HCT116 (cell line): ENCODE measurements around the gene EVI5L. TPM values are rescaled to one million over a fixed set of nuclear protein-coding genes. Genes with fewer than 3 reads are reported as not detected.

Source experiments
- ATAC-seq: fragments of 200-7000 bp; cut with Tn5 transposase; 2 replicates; pipeline ENCODE4 v1.9.1; 2020; ENCODE audit warnings: mild to moderate bottlenecking, moderate library complexity
- BruUV-seq: library from RNA; stranded (reverse); fragments of 400-500 nt; replicated peaks from 2 replicates; lab custom pipeline; 2021; lab: Mats Ljungman, UMichigan
- CTCF ChIA-PET: fragments of 300-600 bp; sonication (Branson Sonifier 250); formaldehyde crosslinking; loops from one replicate; lab custom pipeline; 2021; ENCODE audit warnings: antibody characterized with exemption; lab: Charles Lee
- POLR2A ChIA-PET: fragments of 300-600, 350-600 bp; sonication (Branson Sonifier 250); formaldehyde crosslinking; loops from one replicate; lab custom pipeline; 2021; ENCODE audit warnings: antibody characterized with exemption; lab: Charles Lee
- RAD21 ChIA-PET, 2 experiments: fragments of 300-600 bp; sonication (Branson Sonifier 250); formaldehyde crosslinking; loops; one replicate each; lab custom pipeline; 2023; ENCODE audit warnings: low total read pairs in 2 of 2; ENCODE audit not compliant: uncharacterized antibody in 2 of 2, unreplicated experiment in 2 of 2, low non-redundant PET in 1 of 2; lab: Charles Lee
- DNase-seq: peaks from one replicate; pipeline ENCODE4 v3.0.0-alpha.2; 2010; ENCODE audit warnings: low read depth, low spot score
- H2AFZ ChIP-seq: fragments of 200-600 bp; shearing (Covaris generic), sonication (generic); 2 replicates; pipeline ENCODE4 v1.6.1; 2017; ENCODE audit warnings: low read depth, mixed run types, mixed read lengths, antibody characterized with exemption, low read length; ENCODE audit not compliant: poor library complexity, severe bottlenecking
- H3K27ac ChIP-seq: 2 replicates; pipeline ENCODE4 v1.5.1; 2012; ENCODE audit warnings: low read depth, low read length
- H3K27me3 ChIP-seq: fragments of 200-600 bp; sonication (generic); 2 replicates; pipeline ENCODE4 v1.6.1; 2016; ENCODE audit warnings: mixed run types, low read length, mixed read lengths; ENCODE audit not compliant: insufficient read depth
- H3K36me3 ChIP-seq, 2 experiments: fragments of 200-500 bp in 1 of 2; fragments of 200-600 bp in 1 of 2; sonication (Bioruptor generic) in 1 of 2; sonication (generic) in 1 of 2; 2 replicates each; pipeline versions ENCODE4 v1.5.1 to v1.6.1; 2014 to 2016; ENCODE audit warnings: low read length in 2 of 2, inconsistent platforms in 1 of 2, mixed read lengths in 1 of 2, mixed run types in 1 of 2; ENCODE audit not compliant: insufficient read depth in 2 of 2, control insufficient read depth in 1 of 2
- H3K4me1 ChIP-seq, 2 experiments: fragments of 200-600 bp in 1 of 2; sonication (generic) in 1 of 2; 2 replicates each; pipeline versions ENCODE4 v1.5.1 to v1.6.1; 2012 to 2017; ENCODE audit warnings: low read length in 2 of 2, inconsistent platforms in 1 of 2, mild to moderate bottlenecking in 1 of 2, mixed read lengths in 1 of 2, mixed run types in 1 of 2, moderate library complexity in 1 of 2; ENCODE audit not compliant: insufficient read depth in 2 of 2, control insufficient read depth in 1 of 2
- H3K4me2 ChIP-seq: fragments of 200-600 bp; sonication (generic); 2 replicates; pipeline ENCODE4 v1.6.1; 2017; ENCODE audit warnings: mixed run types, low read length, mixed read lengths
- H3K4me3 ChIP-seq, 2 experiments: fragments of 200-600 bp in 1 of 2; sonication (generic) in 1 of 2; replicated peaks in 1 of 2; 2 replicates each; pipeline ENCODE4 v1.5.1; 2011 to 2016; ENCODE audit warnings: low read length in 2 of 2, control low read depth in 1 of 2, low read depth in 1 of 2, mild to moderate bottlenecking in 1 of 2, mixed read lengths in 1 of 2, mixed run types in 1 of 2
- H3K79me2 ChIP-seq: fragments of 200-600 bp; sonication (generic); 2 replicates; pipeline ENCODE4 v1.6.1; 2017; ENCODE audit warnings: mild to moderate bottlenecking, mixed run types, low read length, moderate library complexity, mixed read lengths; ENCODE audit not compliant: insufficient read depth
- H3K9ac ChIP-seq: fragments of 200-600 bp; sonication (generic); 2 replicates; pipeline ENCODE4 v1.6.1; 2016; ENCODE audit warnings: low read length, mixed read lengths
- H3K9me2 ChIP-seq: fragments of 200-600 bp; sonication (generic), shearing (Covaris generic); 2 replicates; pipeline ENCODE4 v1.6.1; 2017; ENCODE audit warnings: mixed run types, mild to moderate bottlenecking, moderate library complexity; ENCODE audit not compliant: insufficient read depth
- H3K9me3 ChIP-seq, 2 experiments: fragments of 200-500 bp in 1 of 2; fragments of 200-600 bp in 1 of 2; sonication (Bioruptor generic) in 1 of 2; sonication (generic) in 1 of 2; 2 replicates each; pipeline ENCODE4 v1.6.1; 2014 to 2017; ENCODE audit warnings: low read length in 2 of 2, mixed read lengths in 2 of 2, inconsistent platforms in 1 of 2, low read depth in 1 of 2, mild to moderate bottlenecking in 1 of 2, mixed run types in 1 of 2, moderate library complexity in 1 of 2; ENCODE audit not compliant: control insufficient read depth in 1 of 2, insufficient read depth in 1 of 2
- H4K20me1 ChIP-seq: fragments of 200-600 bp; sonication (generic), shearing (Covaris generic); 2 replicates; pipeline ENCODE4 v1.6.1; 2017; ENCODE audit warnings: mixed run types, mild to moderate bottlenecking, moderate library complexity; ENCODE audit not compliant: insufficient read depth
- CBX3 ChIP-seq: IDR thresholded peaks from 2 replicates; pipeline ENCODE4 v1.6.1; 2012; ENCODE audit warnings: low read depth
- EGR1 ChIP-seq: IDR thresholded peaks from 2 replicates; pipeline ENCODE4 v1.6.1; 2012; ENCODE audit warnings: low read depth
- ELF1 ChIP-seq: IDR thresholded peaks from 2 replicates; pipeline ENCODE4 v1.6.1; 2012; ENCODE audit warnings: low read depth, borderline replicate concordance
- EZH2 ChIP-seq: fragments of 200-600 bp; sonication (generic); IDR thresholded peaks from 2 replicates; pipeline ENCODE4 v1.6.1; 2017; ENCODE audit warnings: antibody characterized with exemption, mixed run types
- EZH2phosphoT487 ChIP-seq: fragments of 200-600 bp; IDR thresholded peaks from 2 replicates; pipeline ENCODE4 v1.6.1; 2018; ENCODE audit warnings: antibody characterized with exemption, borderline replicate concordance
- FOSL1 ChIP-seq: IDR thresholded peaks from 2 replicates; pipeline ENCODE4 v1.6.1; 2012; ENCODE audit warnings: low read depth
- JUND ChIP-seq: IDR thresholded peaks from 2 replicates; pipeline ENCODE4 v1.6.1; 2012
- POLR2A ChIP-seq: IDR thresholded peaks from 2 replicates; pipeline ENCODE4 v1.7.0; 2011; ENCODE audit warnings: borderline replicate concordance; ENCODE audit not compliant: insufficient read depth, insufficient read length; ENCODE audit errors: extremely low read depth
- POLR2AphosphoS5 ChIP-seq: IDR thresholded peaks from 2 replicates; pipeline ENCODE4 v1.6.1; 2011; ENCODE audit warnings: mild to moderate bottlenecking, low read depth, low read length, moderate library complexity
- SRF ChIP-seq: IDR thresholded peaks from 2 replicates; pipeline ENCODE4 v1.6.1; 2012; ENCODE audit warnings: low read depth
- TCF7L2 ChIP-seq: IDR thresholded peaks from 2 replicates; pipeline ENCODE4 v1.7.0; 2011; ENCODE audit warnings: borderline replicate concordance, inconsistent platforms; ENCODE audit not compliant: insufficient read depth, insufficient read length; ENCODE audit errors: extremely low read depth
- ZFX ChIP-seq: fragments of 450-650 bp; IDR thresholded peaks from 2 replicates; pipeline ENCODE4 v1.6.1; 2017
- ZNF274 ChIP-seq: fragments of 200-500 bp; sonication (Bioruptor generic); IDR thresholded peaks from 2 replicates; pipeline ENCODE4 v1.6.1; 2014; ENCODE audit warnings: mild to moderate bottlenecking, low read depth, low read length, inconsistent platforms
- intact Hi-C: fragments of 100-400 bp; cut with micrococcal nuclease; formaldehyde crosslinking; loops from 2 replicates; pipeline ENCODE4 v1.10.0; 2022
- total RNA-seq: library from RNA; stranded (reverse); gene quantifications from one replicate; pipeline ENCODE4 v1.2.1, GENCODE V29; 2021; ENCODE audit not compliant: unreplicated experiment
- TF ChIP-seq, protein P1 (sequence below): IDR thresholded peaks from 2 replicates; pipeline ENCODE4 v1.6.1; 2012
- TF ChIP-seq, protein P2 (sequence below): IDR thresholded peaks from 2 replicates; pipeline ENCODE4 v1.6.1; 2012; ENCODE audit warnings: low read depth

EVI5L gene
- total RNA-seq, 1 experiment from 2014 or later = 15.0 TPM

DNA sequence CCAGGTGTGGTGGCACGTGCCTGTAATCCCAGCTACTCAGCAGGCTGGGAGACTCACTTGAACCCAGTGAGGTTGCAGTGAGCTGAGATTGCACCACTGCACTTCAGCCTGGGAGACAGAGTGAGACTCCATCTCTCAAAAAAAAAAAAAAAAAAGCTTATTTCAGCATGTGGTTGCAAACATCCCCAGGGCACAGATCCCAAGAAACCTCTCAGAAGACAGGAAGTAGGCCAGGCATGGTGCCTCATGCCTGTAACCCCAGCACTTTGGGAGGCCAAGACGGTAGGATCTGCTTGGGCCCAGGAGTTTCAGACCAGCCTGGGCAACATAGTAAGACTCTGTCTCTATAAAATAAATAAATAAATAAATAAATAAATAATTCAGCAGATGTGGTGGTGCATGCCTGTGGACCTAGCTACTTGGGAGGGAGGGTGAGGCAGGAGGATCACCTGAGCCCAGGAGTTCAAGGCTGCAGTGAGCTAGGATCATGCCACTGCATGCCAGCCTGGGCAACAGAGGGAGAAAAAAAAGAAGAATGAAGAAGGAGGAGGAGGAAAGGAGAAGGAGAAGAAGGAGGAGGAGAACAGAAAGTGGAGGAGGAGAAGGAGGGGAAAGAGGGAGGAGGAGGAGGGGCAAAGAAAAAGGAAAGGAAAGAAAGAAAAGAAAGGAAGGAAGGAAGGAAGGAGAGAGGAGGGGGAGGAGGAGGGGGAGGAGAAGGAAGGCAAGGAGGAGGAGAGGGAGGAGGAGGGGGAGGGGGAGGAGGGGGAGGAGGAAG lies 54.0 kb downstream of the EVI5L start:
- ChIA-PET CTCF (interaction anchor here (0.6 to 2.0 kb wide), 3 partner anchors 15 to 530 kb away, joined by 3 to 9 read pairs (median 4); no protein-coding TSS in a partner anchor), RAD21 (no interaction called here), POLR2A (no interaction called here)
- no peak overlapping the region for H3K4me2 ChIP-seq
- H3K36me3 ChIP-seq = no peaks in the 10 kb centered on the region
- ATAC-seq = no peak
- H3K27ac ChIP-seq = no peak overlapping the region
- H3K9me2 ChIP-seq = no peaks in the 10 kb centered on the region
- intact Hi-C loops = no loop called here
- no peaks in the 10 kb centered on the region for H4K20me1 ChIP-seq
- no peak overlapping the region for H2AFZ ChIP-seq
- DNase-seq = no peak
- no peak overlapping the region for H3K4me3 ChIP-seq
- H3K4me1 ChIP-seq = peaks cover 13 to 32% of the 10 kb centered on the region in 2 experiments; a peak in 3 of 4 replicates
- no peaks in the 10 kb centered on the region for H3K9me3 ChIP-seq
- TF ChIP-seq TCF7L2 (no peak), POLR2A (no peak)
- BruUV-seq = no TSS peak
- peaks cover 5% of the 10 kb centered on the region; the same call in 1 of the 2 replicates for H3K79me2 ChIP-seq
- H3K27me3 ChIP-seq = no peaks in the 10 kb centered on the region
- H3K9ac ChIP-seq = no peak overlapping the region

DNA sequence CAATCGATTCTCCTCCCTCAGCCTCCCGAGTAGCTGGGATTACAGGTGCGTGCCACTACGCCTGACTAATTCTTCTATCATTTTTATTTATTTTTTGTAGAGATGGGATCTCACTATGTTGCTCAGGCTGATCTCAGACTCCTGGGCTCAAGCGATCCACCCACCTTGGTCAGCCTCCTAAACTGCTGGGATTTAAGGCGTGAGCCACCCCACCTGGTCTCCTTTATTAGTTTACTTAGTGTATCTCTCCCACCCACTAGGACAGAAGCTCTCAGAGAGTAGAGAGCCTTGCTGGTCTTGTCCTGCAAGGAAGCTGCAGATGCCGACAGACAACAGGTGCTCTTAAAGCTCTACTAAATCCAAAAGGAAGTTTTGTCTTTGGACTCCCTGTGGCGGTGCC lies 55.8 kb downstream of the EVI5L start:
- H3K36me3 ChIP-seq = no peaks in the 10 kb centered on the region
- no peak for ATAC-seq
- POLR2A ChIA-PET = interaction anchor here (1.0 kb wide), 1 partner anchor 17 kb away, joined by 6 read pairs; no protein-coding TSS in a partner anchor
- no peak for DNase-seq
- H3K79me2 ChIP-seq = peaks cover 19% of the 10 kb centered on the region; the same call in 1 of the 2 replicates
- CTCF ChIA-PET = interaction anchor here (4.0 kb wide), 1 partner anchor 17 kb away, joined by 14 read pairs; no protein-coding TSS in a partner anchor
- H2AFZ ChIP-seq = no peak overlapping the region
- no peak overlapping the region for H3K9ac ChIP-seq
- peaks cover 13 to 42% of the 10 kb centered on the region in 2 experiments; a peak in 3 of 4 replicates for H3K4me1 ChIP-seq
- TF ChIP-seq ELF1 (no peak), POLR2AphosphoS5 (no peak), FOSL1 (no peak), EGR1 (no peak), EZH2phosphoT487 (no peak), ZNF274 (no peak), JUND (no peak), ZFX (no peak), SRF (no peak), POLR2A (no peak), EZH2 (no peak), CBX3 (no peak)
- TF ChIP-seq, protein P1, sequence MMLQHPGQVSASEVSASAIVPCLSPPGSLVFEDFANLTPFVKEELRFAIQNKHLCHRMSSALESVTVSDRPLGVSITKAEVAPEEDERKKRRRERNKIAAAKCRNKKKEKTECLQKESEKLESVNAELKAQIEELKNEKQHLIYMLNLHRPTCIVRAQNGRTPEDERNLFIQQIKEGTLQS = no peak
- TF ChIP-seq, protein P2, sequence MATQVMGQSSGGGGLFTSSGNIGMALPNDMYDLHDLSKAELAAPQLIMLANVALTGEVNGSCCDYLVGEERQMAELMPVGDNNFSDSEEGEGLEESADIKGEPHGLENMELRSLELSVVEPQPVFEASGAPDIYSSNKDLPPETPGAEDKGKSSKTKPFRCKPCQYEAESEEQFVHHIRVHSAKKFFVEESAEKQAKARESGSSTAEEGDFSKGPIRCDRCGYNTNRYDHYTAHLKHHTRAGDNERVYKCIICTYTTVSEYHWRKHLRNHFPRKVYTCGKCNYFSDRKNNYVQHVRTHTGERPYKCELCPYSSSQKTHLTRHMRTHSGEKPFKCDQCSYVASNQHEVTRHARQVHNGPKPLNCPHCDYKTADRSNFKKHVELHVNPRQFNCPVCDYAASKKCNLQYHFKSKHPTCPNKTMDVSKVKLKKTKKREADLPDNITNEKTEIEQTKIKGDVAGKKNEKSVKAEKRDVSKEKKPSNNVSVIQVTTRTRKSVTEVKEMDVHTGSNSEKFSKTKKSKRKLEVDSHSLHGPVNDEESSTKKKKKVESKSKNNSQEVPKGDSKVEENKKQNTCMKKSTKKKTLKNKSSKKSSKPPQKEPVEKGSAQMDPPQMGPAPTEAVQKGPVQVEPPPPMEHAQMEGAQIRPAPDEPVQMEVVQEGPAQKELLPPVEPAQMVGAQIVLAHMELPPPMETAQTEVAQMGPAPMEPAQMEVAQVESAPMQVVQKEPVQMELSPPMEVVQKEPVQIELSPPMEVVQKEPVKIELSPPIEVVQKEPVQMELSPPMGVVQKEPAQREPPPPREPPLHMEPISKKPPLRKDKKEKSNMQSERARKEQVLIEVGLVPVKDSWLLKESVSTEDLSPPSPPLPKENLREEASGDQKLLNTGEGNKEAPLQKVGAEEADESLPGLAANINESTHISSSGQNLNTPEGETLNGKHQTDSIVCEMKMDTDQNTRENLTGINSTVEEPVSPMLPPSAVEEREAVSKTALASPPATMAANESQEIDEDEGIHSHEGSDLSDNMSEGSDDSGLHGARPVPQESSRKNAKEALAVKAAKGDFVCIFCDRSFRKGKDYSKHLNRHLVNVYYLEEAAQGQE = no peak
- H3K4me3 ChIP-seq = no peak overlapping the region
- no peaks in the 10 kb centered on the region for H3K9me2 ChIP-seq
- intact Hi-C loops = no loop called here
- H3K9me3 ChIP-seq = no peaks in the 10 kb centered on the region
- BruUV-seq = no TSS peak
- no peaks in the 10 kb centered on the region for H3K27me3 ChIP-seq
- no peak overlapping the region for H3K27ac ChIP-seq
- H3K4me2 ChIP-seq = peak overlapping the region; percentile 46; the same call in 1 of the 2 replicates
- H4K20me1 ChIP-seq = no peaks in the 10 kb centered on the region
- RAD21 ChIA-PET = no interaction called here
